HTERT RPE-1 (cell line): ENCODE results near the gene CATSPERE.
"Not testable (repeated sequence)": the region's sequence is repeated elsewhere in the genome, so short reads cannot be mapped to it uniquely, and the experiment has no call there.

Experiments
- in situ Hi-C: fragments of 300-500 bp; cut with MboI; formaldehyde crosslinking; loops from 4 replicates; pipeline ENCODE4 v1.14.3; 2020; ENCODE audit warnings: low sequenced_read_pairs

The CATSPERE gene

DNA sequence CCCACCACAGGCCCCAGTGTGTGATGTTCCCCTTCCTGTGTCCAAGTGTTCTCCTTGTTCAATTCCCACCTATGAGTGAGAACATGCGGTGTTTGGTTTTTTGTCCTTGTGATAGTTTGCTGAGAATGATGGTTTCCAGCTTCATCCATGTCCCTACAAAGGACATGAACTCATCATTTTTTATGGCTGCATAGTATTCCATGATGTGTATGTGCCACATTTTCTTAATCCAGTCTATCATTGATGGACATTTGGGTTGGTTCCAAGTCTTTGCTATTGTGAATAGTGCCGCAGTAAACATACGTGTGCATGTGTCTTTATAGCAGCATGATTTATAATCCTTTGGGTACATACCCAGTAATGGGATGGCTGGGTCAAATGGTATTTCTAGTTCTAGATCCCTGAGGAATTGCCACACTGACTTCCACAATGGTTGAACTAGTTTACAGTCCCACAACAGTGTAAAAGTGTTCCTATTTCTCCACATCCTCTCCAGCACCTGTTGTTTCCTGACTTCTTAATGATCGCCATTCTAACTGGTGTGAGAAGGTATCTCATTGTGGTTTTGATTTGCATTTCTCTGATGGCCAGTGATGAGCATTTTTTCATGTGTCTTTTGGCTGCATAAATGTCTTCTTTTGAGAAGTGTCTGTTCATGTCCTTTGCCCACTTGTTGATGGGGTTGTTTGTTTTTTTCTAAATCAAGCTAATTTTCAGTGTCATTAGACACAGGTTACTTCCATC is 200.7 kb downstream of the CATSPERE start:
- in situ Hi-C loops, result not testable (repeated sequence)

DNA sequence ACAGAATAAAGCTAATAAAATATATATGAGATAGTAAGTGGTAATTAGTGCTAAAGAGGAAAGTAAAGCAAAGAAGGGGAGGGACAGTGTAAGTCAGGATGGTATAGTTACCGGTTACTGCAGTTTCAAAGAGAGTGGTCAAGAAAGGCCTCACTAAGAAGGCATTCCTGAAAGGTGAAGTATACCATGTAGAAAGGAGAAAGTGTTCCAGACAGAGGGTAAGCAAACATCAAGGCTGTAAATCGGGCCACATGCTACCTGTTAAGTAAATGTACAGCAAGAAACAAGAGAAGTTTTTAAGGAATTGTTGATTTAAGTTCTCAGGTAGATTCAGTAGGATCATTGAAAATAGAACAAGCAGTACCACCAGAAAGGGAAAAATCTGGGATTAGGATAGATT is 201.5 kb downstream of the CATSPERE start:
- in situ Hi-C loops, result no loop called here

DNA sequence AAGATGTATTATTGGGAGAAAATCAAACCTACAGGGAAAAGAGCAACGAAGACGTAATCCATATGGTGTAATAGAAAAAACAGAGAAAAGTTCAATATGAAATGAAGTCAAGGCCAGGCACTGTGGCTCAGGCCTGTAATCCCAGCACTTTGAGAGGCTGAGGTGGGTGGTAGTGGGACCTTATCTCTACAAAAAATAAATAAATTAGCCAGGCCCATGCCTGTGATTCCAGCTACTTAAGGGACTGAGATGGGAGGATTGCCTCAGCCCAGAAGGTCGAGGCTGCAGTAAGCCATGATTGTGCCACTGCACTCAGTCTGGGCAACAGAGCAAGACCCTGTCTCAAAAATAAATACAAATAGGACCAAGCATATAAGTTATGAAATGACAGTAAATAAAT is 203.3 kb downstream of the CATSPERE start:
- in situ Hi-C loops, result no loop called here

DNA sequence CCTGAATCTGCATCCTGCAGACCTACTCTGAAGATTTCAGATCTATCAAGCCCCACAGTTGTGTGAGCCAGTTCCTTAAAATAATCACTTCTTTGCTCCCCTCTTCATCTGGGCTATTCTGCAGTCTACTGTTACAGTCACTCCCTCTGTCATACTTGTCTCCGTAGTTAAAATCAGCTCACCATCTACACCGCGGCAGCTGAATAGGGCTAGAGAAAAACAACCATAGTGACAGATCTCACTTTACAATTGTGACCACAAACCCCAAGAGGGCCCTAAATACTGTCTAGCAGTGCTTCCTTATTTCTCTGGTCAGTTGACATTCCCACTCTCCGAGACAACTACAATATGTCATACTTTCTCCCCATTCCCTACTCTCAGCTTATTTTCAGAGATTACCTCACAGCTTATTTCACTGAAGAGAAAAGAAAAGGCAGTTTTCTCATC is 204.7 kb downstream of the CATSPERE start:
- in situ Hi-C loops, result no loop called here

DNA sequence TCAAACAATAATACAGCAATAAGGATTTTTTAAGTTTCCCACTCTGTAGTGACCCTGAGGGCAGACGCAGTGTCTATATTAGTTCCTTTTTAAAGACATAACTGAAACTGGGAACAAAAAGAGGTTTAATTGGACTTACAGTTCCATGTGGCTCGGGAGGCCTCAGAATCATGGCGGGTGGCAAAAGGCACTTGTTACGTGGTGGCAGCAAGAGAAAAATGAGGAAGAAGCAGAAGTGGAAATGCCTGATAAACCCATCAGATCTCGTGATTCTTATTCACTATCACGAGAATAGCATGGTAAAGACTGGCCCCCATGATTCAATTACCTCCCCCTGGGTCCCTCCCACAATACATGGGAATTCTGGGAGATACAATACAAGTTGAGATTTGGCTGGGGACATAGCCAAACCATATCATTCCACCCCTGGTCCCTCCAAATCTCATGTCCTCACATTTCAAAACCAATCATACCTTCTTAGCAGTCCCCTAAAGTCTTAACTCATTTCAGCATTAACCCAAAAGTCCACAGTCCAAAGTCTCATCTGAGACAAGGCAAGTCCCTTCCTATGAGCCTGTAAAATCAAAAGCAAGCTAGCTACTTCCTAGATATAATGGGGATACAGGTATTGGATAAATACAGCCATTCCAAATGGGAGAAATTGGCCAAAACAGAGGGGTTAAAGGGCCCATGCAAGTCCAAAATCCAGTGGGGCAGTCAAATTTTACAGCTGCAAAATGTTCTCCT is 205.8 kb downstream of the CATSPERE start:
- in situ Hi-C loops, result not testable (repeated sequence)

DNA sequence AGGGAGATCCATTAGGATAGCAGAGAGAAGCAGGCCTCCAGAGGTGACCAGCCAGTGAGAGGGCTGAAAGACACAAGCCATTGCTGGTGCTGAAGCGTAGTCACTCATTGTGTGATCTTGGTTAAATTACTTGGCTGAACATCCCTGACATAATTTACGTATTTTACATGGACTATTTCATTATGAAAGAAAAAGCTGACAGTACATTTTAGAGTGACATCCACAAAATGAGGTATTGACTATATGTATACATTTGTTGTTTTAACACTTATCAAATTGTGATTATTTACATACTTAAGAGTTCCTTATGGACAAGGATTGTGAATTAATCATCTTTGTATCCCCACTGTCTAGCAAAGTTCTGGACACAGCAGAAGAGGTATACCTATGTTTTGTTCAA is 206.7 kb downstream of the CATSPERE start:
- in situ Hi-C loops, result no loop called here

- in situ Hi-C loops, result no loop called here
Observed at GRCh38 chr1:244672946-244673682, 212.0 kb downstream of the CATSPERE start.

DNA sequence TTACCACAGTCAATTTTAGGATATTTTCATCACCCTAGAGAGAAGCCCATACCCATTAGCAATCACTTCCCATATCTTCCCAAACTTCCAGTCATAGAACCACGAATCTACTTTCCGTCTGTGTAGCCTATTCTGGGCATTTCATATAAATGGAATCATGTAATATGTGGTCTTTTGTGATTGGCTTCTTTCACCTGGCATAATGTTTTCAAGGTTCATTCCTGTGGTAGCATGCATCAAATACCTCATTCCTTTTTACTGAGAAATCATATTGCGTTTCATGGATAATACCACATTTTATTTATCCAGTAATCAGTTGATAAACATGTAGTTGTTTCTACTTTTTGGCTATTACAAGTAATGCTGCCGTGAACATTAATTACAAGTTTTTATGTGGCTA is 213.4 kb downstream of the CATSPERE start:
- in situ Hi-C loops, result no loop called here

GRCh38 chr1:244675167-244675566 is 214.1 kb downstream of the CATSPERE start:
- in situ Hi-C loops, result no loop called here

DNA sequence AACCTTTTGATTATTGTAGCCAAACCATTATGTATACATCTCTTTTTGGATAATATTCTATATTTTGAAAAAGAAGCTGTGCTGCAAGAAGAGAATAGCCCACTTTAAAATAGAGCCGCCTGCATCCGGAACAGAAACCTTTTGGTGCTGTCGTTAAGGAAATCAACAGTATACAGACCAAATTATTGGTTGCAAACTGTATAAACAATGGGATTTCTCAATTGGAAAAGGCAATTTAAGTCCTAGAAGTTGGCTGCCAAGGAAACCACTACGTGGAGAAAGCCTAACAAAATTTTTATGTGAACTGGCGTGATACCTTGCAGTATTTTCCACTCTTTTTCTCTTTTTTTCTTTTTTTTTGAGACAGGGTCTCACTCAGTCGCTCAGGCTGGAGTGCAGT is 217.6 kb downstream of the CATSPERE start:
- in situ Hi-C loops, result no loop called here

DNA sequence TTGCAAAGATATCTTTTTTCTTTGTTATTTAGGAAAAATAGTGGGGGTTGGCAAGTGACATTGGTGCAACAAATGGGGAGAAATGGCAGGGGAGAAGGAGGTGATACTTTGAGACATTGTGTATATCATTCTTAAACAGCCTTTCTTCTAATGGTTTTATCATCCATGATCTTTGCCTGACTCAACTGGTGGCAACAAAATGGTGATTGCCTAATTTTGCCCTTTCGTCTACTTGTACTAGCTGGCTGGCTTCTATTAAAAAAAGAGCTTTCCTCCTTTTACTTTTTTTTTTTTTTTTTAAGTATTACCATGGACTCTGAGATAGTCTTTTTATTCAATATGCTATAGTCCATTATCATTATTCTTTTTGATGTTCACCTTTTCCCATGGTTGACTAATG is 219.6 kb downstream of the CATSPERE start:
- in situ Hi-C loops, result no loop called here

GRCh38 chr1:244682087-244682486 is 221.0 kb downstream of the CATSPERE start:
- in situ Hi-C loops, result not testable (repeated sequence)
